Ramos (cell line): Measurements from ENCODE around the gene OR51L1.
"Not testable (repeated sequence)": the region's sequence is repeated elsewhere in the genome, so short reads cannot be mapped to it uniquely, and the experiment has no call there.

Experiments used
- in situ Hi-C: fragments of 300-500 bp; cut with MboI; formaldehyde crosslinking; loops from one replicate; pipeline ENCODE4 v1.14.3; 2022; ENCODE audit warnings: low sequenced_read_pairs; ENCODE audit not compliant: unreplicated experiment

Gene OR51L1

GRCh38 chr11:4994551-4994950 is at the start of gene OR51L1:
Gene OR51L1 (plus strand): TSS chr11:4994851. CDS start chr11:4998983, 4,132 bp downstream.
- in situ Hi-C loops: loop anchor here (25.0 kb wide), 1 partner anchor 357 kb away; the partner anchor contains the start of genes OR51D1 and OR51E1

GRCh38 chr11:4947505-4947904 is 47.1 kb upstream of the OR51L1 start, which contains the start of gene OR51A4:
Gene OR51A4 (minus strand): TSS chr11:4947605. CDS start chr11:4947100, 505 bp downstream.
- in situ Hi-C loops: no loop called here

- in situ Hi-C loops: not testable (repeated sequence)
Measured at GRCh38 chr11:4955613-4956012, 39.0 kb upstream of the OR51L1 start, which contains the start of gene OR51A2. Gene OR51A2 (minus strand): TSS chr11:4955713. CDS start chr11:4955713, 0 bp downstream.

- in situ Hi-C loops: no loop called here
Measured at GRCh38 chr11:4957396-4957795, 37.3 kb upstream of the OR51L1 start.

GRCh38 chr11:4960877-4961276 is 33.8 kb upstream of the OR51L1 start:
- in situ Hi-C loops: no loop called here

- in situ Hi-C loops: no loop called here
Measured at GRCh38 chr11:4962816-4963215, 31.8 kb upstream of the OR51L1 start.

- in situ Hi-C loops: loop anchor here (25.0 kb wide), 1 partner anchor 338 kb away; the partner anchor contains the start of genes OR51D1 and OR51E1
Measured at GRCh38 chr11:4975436-4975835, 19.2 kb upstream of the OR51L1 start.

- in situ Hi-C loops: loop anchor here (25.0 kb wide), 1 partner anchor 342 kb away; the partner anchor contains the start of genes OR51D1 and OR51E1
Measured at GRCh38 chr11:4979036-4979435, 15.6 kb upstream of the OR51L1 start.

GRCh38 chr11:4982678-4983077 is 12.0 kb upstream of the OR51L1 start:
- in situ Hi-C loops: loop anchor here (25.0 kb wide), 1 partner anchor 345 kb away; the partner anchor contains the start of genes OR51D1 and OR51E1

GRCh38 chr11:4983841-4984240 is 10.8 kb upstream of the OR51L1 start:
- in situ Hi-C loops: loop anchor here (25.0 kb wide), 1 partner anchor 347 kb away; the partner anchor contains the start of genes OR51D1 and OR51E1

GRCh38 chr11:4991060-4991459 is 3.6 kb upstream of the OR51L1 start:
- in situ Hi-C loops: loop anchor here (25.0 kb wide), 1 partner anchor 354 kb away; the partner anchor contains the start of genes OR51D1 and OR51E1

GRCh38 chr11:5004424-5005274 is 10.0 kb downstream of the OR51L1 start:
- in situ Hi-C loops: no loop called here

GRCh38 chr11:5007561-5007960 is 12.9 kb downstream of the OR51L1 start:
- in situ Hi-C loops: no loop called here

GRCh38 chr11:5011254-5011653 is 16.6 kb downstream of the OR51L1 start:
- in situ Hi-C loops: no loop called here

GRCh38 chr11:5013012-5013411 is 18.4 kb downstream of the OR51L1 start:
- in situ Hi-C loops: no loop called here

- in situ Hi-C loops: no loop called here
Measured at GRCh38 chr11:5021996-5022395, 27.3 kb downstream of the OR51L1 start.

- in situ Hi-C loops: no loop called here
Measured at GRCh38 chr11:5036669-5037068, 42.0 kb downstream of the OR51L1 start.

- in situ Hi-C loops: no loop called here
Measured at GRCh38 chr11:5037926-5038325, 43.3 kb downstream of the OR51L1 start.

GRCh38 chr11:5038341-5038740 is 43.7 kb downstream of the OR51L1 start:
- in situ Hi-C loops: no loop called here

- in situ Hi-C loops: no loop called here
Measured at GRCh38 chr11:5040876-5041275, 46.2 kb downstream of the OR51L1 start.

GRCh38 chr11:5042091-5042490 is 47.4 kb downstream of the OR51L1 start:
- in situ Hi-C loops: no loop called here
